Stimulated activated CD4-positive, alpha-beta T cell treated with anti-CD3 and anti-CD28 coated beads, TNF-alpha, amount 100 ng/mL, for 4 hours (primary cell): Measurements from ENCODE around the gene FOLR1.

Experiments used
- DNase-seq, 3 experiments: peaks; one replicate each; pipeline ENCODE4 v3.0.0-alpha.2; 2020; ENCODE audit warnings: low read depth in 3 of 3

The FOLR1 gene

GRCh38 chr11:72223615-72224563, 31.9 kb downstream of the FOLR1 start:
- peak in 1 of 3 experiments; percentile 29 for DNase-seq

- DNase-seq = peak in 2 of 3 experiments; percentile 24 to 33
Observed at GRCh38 chr11:72224564-72225410, 32.8 kb downstream of the FOLR1 start, which contains the start of gene INPPL1. TSS of gene INPPL1 (plus strand) at chr11:72224767. CDS start at chr11:72224985, 218 bp downstream.

- DNase-seq = no peak
Observed at GRCh38 chr11:72225411-72225951, 33.5 kb downstream of the FOLR1 start.

GRCh38 chr11:72226701-72227100, 34.8 kb downstream of the FOLR1 start:
- DNase-seq = no peak

GRCh38 chr11:72227316-72228228, 35.6 kb downstream of the FOLR1 start:
- no peak for DNase-seq

GRCh38 chr11:72228229-72228843, 36.4 kb downstream of the FOLR1 start:
- no peak for DNase-seq

GRCh38 chr11:72228844-72229231, 36.9 kb downstream of the FOLR1 start:
- no peak for DNase-seq

- no peak for DNase-seq
Observed at GRCh38 chr11:72229336-72229924, 37.5 kb downstream of the FOLR1 start.

- DNase-seq = no peak
Observed at GRCh38 chr11:72229925-72230763, 38.2 kb downstream of the FOLR1 start.

- no peak for DNase-seq
Observed at GRCh38 chr11:72230764-72231365, 38.9 kb downstream of the FOLR1 start.

- DNase-seq = no peak
Observed at GRCh38 chr11:72231396-72232259, 39.7 kb downstream of the FOLR1 start.

GRCh38 chr11:72232260-72233055, 40.5 kb downstream of the FOLR1 start:
- no peak for DNase-seq

GRCh38 chr11:72233056-72233772, 41.3 kb downstream of the FOLR1 start:
- DNase-seq = no peak

GRCh38 chr11:72233773-72234513, 42.0 kb downstream of the FOLR1 start:
- DNase-seq = no peak

- no peak for DNase-seq
Observed at GRCh38 chr11:72234514-72234830, 42.5 kb downstream of the FOLR1 start.

GRCh38 chr11:72234920-72235319, 43.0 kb downstream of the FOLR1 start:
- no peak for DNase-seq
